H9 (cell line): ENCODE data around the gene UBR7. TPM values are rescaled to one million over a fixed set of nuclear protein-coding genes. Genes with fewer than 3 reads are reported as not detected.

ENCODE experiments used
- DNase-seq: peaks from one replicate; pipeline ENCODE4 v3.0.0-alpha.2; 2017
- H2AFZ ChIP-seq: one replicate; pipeline ENCODE4 v1.6.1; 2013; ENCODE audit warnings: mild to moderate bottlenecking, low read length, control low read depth, moderate library complexity
- H2AK5ac ChIP-seq: 2 replicates; pipeline ENCODE4 v1.6.1; 2013; ENCODE audit warnings: low read length, control low read depth, mixed read lengths; ENCODE audit not compliant: insufficient read length
- H2BK120ac ChIP-seq: one replicate; pipeline ENCODE4 v1.6.1; 2013; ENCODE audit warnings: low read depth, mild to moderate bottlenecking, low read length, control low read depth, inconsistent platforms; ENCODE audit not compliant: poor library complexity, severe bottlenecking
- H2BK12ac ChIP-seq: 2 replicates; pipeline ENCODE4 v1.6.1; 2013; ENCODE audit warnings: low read length, control low read depth, mixed read lengths, low read depth; ENCODE audit not compliant: insufficient read length
- H2BK15ac ChIP-seq: 2 replicates; pipeline ENCODE4 v1.6.1; 2013; ENCODE audit warnings: low read depth, low read length, control low read depth
- H2BK20ac ChIP-seq: one replicate; pipeline ENCODE4 v1.6.1; 2013; ENCODE audit warnings: low read depth, mild to moderate bottlenecking, low read length, control low read depth, inconsistent platforms; ENCODE audit not compliant: poor library complexity, severe bottlenecking
- H2BK5ac ChIP-seq: 2 replicates; pipeline ENCODE4 v1.6.1; 2013; ENCODE audit warnings: low read length, control low read depth, mixed read lengths; ENCODE audit not compliant: insufficient read length
- H3K14ac ChIP-seq: 2 replicates; pipeline ENCODE4 v1.6.1; 2013; ENCODE audit warnings: low read length, control low read depth; ENCODE audit not compliant: insufficient read depth
- H3K18ac ChIP-seq: 2 replicates; pipeline ENCODE4 v1.6.1; 2013; ENCODE audit warnings: low read depth, mild to moderate bottlenecking, mixed read lengths, low read length, control low read depth; ENCODE audit not compliant: insufficient read length
- H3K23ac ChIP-seq: 2 replicates; pipeline ENCODE4 v1.6.1; 2013; ENCODE audit warnings: low read length, control low read depth, mixed read lengths, low read depth; ENCODE audit not compliant: insufficient read length
- H3K23me2 ChIP-seq: 2 replicates; pipeline ENCODE4 v1.6.1; 2013; ENCODE audit warnings: low read depth, mild to moderate bottlenecking, mixed read lengths, low read length, control low read depth; ENCODE audit not compliant: insufficient read length, poor library complexity, severe bottlenecking
- H3K27ac ChIP-seq: 2 replicates; pipeline ENCODE4 v1.5.1; 2013; ENCODE audit warnings: low read length, control low read depth, mixed read lengths, low read depth; ENCODE audit not compliant: insufficient read length
- H3K27me3 ChIP-seq: 2 replicates; pipeline ENCODE4 v1.6.1; 2013; ENCODE audit warnings: low read length, control low read depth, inconsistent platforms; ENCODE audit not compliant: insufficient read depth
- H3K4ac ChIP-seq: 2 replicates; pipeline ENCODE4 v1.6.1; 2013; ENCODE audit warnings: low read depth, mild to moderate bottlenecking, control low read depth, inconsistent platforms, low read length, moderate library complexity
- H3K4me1 ChIP-seq: 2 replicates; pipeline ENCODE4 v1.6.1; 2013; ENCODE audit warnings: low read length, control low read depth, inconsistent platforms; ENCODE audit not compliant: insufficient read depth
- H3K4me2 ChIP-seq: 2 replicates; pipeline ENCODE4 v1.6.1; 2013; ENCODE audit warnings: low read length, control low read depth, mixed read lengths; ENCODE audit not compliant: insufficient read length, insufficient read depth
- H3K56ac ChIP-seq: 2 replicates; pipeline ENCODE4 v1.6.1; 2013; ENCODE audit warnings: low read depth, mild to moderate bottlenecking, mixed read lengths, low read length, control low read depth; ENCODE audit not compliant: insufficient read length
- H3K79me1 ChIP-seq: 2 replicates; pipeline ENCODE4 v1.6.1; 2013; ENCODE audit warnings: low read depth, mild to moderate bottlenecking, moderate library complexity, low read length, control low read depth, inconsistent platforms; ENCODE audit not compliant: insufficient read depth, poor library complexity, severe bottlenecking
- H3K79me2 ChIP-seq: 2 replicates; pipeline ENCODE4 v1.6.1; 2013; ENCODE audit warnings: low read length, control low read depth, inconsistent platforms; ENCODE audit not compliant: insufficient read depth
- H3K9ac ChIP-seq: 2 replicates; pipeline ENCODE4 v1.6.1; 2013; ENCODE audit warnings: low read length, control low read depth, mixed read lengths; ENCODE audit not compliant: insufficient read length; ENCODE audit errors: extremely low read depth
- H3K9me3 ChIP-seq: one replicate; pipeline ENCODE4 v1.6.1; 2013; ENCODE audit warnings: low read depth, low read length, inconsistent platforms; ENCODE audit not compliant: control insufficient read depth
- H3T11ph ChIP-seq: one replicate; pipeline ENCODE4 v1.6.1; 2013; ENCODE audit warnings: mild to moderate bottlenecking, low read length, control low read depth, inconsistent platforms
- H4K20me1 ChIP-seq: one replicate; pipeline ENCODE4 v1.6.1; 2013; ENCODE audit not compliant: control insufficient read depth, insufficient read length, insufficient read depth
- H4K5ac ChIP-seq: 2 replicates; pipeline ENCODE4 v1.6.1; 2013; ENCODE audit warnings: low read depth, mild to moderate bottlenecking, mixed read lengths, low read length, control low read depth; ENCODE audit not compliant: insufficient read length
- H4K8ac ChIP-seq: replicated peaks from 2 replicates; pipeline ENCODE4 v1.6.1; 2013; ENCODE audit warnings: low read length, control low read depth, mixed read lengths, low read depth; ENCODE audit not compliant: insufficient read length
- H4K91ac ChIP-seq: 2 replicates; pipeline ENCODE4 v1.6.1; 2013; ENCODE audit warnings: low read depth, mild to moderate bottlenecking, moderate library complexity, mixed read lengths, low read length, control low read depth; ENCODE audit not compliant: insufficient read length
- H3K27ac Mint-ChIP-seq, 3 experiments: 2 replicates in 2 of 3; 3 replicates in 1 of 3; pipeline ENCODE4 v1.8.0; 2020 to 2021; ENCODE audit warnings: mixed read lengths in 3 of 3, mild to moderate bottlenecking in 1 of 3, moderate library complexity in 1 of 3
- H3K27me3 Mint-ChIP-seq: 2 replicates; pipeline ENCODE4 v1.8.0; 2021; ENCODE audit warnings: low read depth, mild to moderate bottlenecking, moderate library complexity, mixed read lengths
- H3K36me3 Mint-ChIP-seq, 3 experiments: 2 replicates in 2 of 3; 3 replicates in 1 of 3; pipeline ENCODE4 v1.8.0; 2020 to 2021; ENCODE audit warnings: low read depth in 3 of 3, mixed read lengths in 3 of 3; ENCODE audit not compliant: insufficient read depth in 1 of 3
- H3K4me1 Mint-ChIP-seq, 2 experiments: 2 replicates each; pipeline ENCODE4 v1.8.0; 2020; ENCODE audit warnings: mixed read lengths in 2 of 2
- H3K4me3 Mint-ChIP-seq, 2 experiments: 2 replicates in 1 of 2; 3 replicates in 1 of 2; pipeline ENCODE4 v1.8.0; 2020 to 2021; ENCODE audit warnings: mild to moderate bottlenecking in 2 of 2, mixed read lengths in 2 of 2, moderate library complexity in 1 of 2
- H3K9me3 Mint-ChIP-seq, 2 experiments: 2 replicates in 1 of 2; 3 replicates in 1 of 2; pipeline ENCODE4 v1.8.0; 2020; ENCODE audit warnings: mild to moderate bottlenecking in 2 of 2, mixed read lengths in 2 of 2, moderate library complexity in 1 of 2
- WGBS: extraction: QIAGEN DNeasy Blood & Tissue Kit; methylation state at CpG from one replicate; pipeline ENCODE4 v1.1.7; 2013; ENCODE audit warnings: missing lambda C conversion rate, low lambda C conversion rate, mixed read lengths; ENCODE audit not compliant: insufficient read length; ENCODE audit errors: extremely low coverage; 5-methylcytosine and 5-hydroxymethylcytosine counted together
- total RNA-seq: library from RNA; stranded (reverse); gene quantifications from 2 replicates; pipeline ENCODE4 v1.2.1, GENCODE V29; 2021
- TF ChIP-seq, protein P1 (sequence below): fragments of 200-600 bp; sonication (generic); conservative IDR thresholded peaks from 3 replicates; pipeline ENCODE4 v1.8.0; 2021; ENCODE audit warnings: antibody characterized with exemption, mild to moderate bottlenecking

The UBR7 gene
- total RNA-seq, 1 experiment from 2014 or later, result 28.4 TPM

DNA sequence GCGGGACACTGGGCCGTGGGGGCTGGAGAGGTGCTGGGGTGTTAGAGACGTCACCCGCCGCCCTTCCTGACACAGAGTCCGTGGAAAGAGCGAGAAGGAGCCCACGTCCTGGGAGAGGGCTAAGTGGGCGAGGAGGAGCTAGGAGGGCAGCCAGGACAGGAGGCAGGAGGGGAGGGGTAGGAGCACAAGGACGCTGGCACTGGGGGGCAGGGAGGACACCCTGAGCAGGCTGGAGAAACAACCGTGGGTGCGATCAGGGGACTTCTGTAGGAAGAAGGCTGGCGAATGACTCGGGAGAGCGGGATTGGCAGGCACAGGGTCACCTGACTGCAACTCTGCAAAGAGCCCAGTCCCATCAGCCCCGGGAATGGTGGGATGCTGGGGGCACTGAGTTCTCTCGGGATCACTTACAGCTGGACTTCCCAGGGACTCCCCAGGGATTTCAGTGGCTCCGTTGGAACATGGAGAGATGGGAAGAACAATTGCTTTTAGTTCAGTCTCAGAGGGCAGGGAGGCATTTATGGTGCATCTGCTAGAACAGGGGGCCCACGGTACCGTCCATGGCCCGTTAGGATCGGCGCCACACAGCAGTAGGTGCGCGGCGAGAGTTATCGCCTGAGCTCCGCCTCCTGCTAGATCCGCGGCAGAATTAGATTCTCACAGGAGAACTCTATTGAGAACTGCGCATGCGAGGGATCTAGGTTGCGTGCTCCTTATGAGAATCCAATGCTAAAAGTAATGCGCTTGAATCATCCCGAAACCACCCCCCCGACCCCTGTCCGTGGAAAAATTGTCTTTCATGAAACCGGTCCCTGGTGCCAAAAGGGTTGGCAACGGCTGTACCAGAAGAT is 24.3 kb downstream of the UBR7 start:
- Histone ChIP-seq H4K20me1 (no peaks in the 10 kb centered on the region), H3K56ac (no peak overlapping the region), H3K79me2 (no peaks in the 10 kb centered on the region), H4K91ac (no peak overlapping the region), H3K4me1 (no peaks in the 10 kb centered on the region), H4K5ac (no peak overlapping the region), H3K79me1 (no peaks in the 10 kb centered on the region), H3K27ac (no peak overlapping the region), H3K18ac (no peak overlapping the region), H2BK120ac (no peak overlapping the region), H2BK20ac (no peak overlapping the region), H2AFZ (no peak overlapping the region), H3K14ac (no peak overlapping the region; the same call in 1 of the 2 replicates), H3K9ac (no peak overlapping the region), H3T11ph (no peak overlapping the region), H3K4ac (no peak overlapping the region), H3K9me3 (no peaks in the 10 kb centered on the region), H2BK15ac (no peak overlapping the region), H3K23ac (no peak overlapping the region), H2AK5ac (no peak overlapping the region), H3K4me2 (no peak overlapping the region), H4K8ac (no peak overlapping the region), H3K27me3 (no peaks in the 10 kb centered on the region), H2BK5ac (no peak overlapping the region), H2BK12ac (no peak overlapping the region), H3K23me2 (no peaks in the 10 kb centered on the region)
- H3K27me3 Mint-ChIP-seq, result no peaks in the 10 kb centered on the region
- TF ChIP-seq, protein P1, sequence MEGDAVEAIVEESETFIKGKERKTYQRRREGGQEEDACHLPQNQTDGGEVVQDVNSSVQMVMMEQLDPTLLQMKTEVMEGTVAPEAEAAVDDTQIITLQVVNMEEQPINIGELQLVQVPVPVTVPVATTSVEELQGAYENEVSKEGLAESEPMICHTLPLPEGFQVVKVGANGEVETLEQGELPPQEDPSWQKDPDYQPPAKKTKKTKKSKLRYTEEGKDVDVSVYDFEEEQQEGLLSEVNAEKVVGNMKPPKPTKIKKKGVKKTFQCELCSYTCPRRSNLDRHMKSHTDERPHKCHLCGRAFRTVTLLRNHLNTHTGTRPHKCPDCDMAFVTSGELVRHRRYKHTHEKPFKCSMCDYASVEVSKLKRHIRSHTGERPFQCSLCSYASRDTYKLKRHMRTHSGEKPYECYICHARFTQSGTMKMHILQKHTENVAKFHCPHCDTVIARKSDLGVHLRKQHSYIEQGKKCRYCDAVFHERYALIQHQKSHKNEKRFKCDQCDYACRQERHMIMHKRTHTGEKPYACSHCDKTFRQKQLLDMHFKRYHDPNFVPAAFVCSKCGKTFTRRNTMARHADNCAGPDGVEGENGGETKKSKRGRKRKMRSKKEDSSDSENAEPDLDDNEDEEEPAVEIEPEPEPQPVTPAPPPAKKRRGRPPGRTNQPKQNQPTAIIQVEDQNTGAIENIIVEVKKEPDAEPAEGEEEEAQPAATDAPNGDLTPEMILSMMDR, result no peak
- peak overlapping the region in 1 of 3 experiments; percentile 81; a peak in 2 of 7 replicates for H3K27ac Mint-ChIP-seq
- H3K9me3 Mint-ChIP-seq, result no peaks in the 10 kb centered on the region
- no CpG with 5 or more reads among the region's 39 CpGs for WGBS
- H3K4me3 Mint-ChIP-seq, result no peak overlapping the region
- H3K36me3 Mint-ChIP-seq, result peaks cover 11 to 25% (median 19%) of the 10 kb centered on the region in 3 experiments; a peak in 6 of 7 replicates
- peaks cover 2 to 8% of the 10 kb centered on the region in 2 experiments; a peak in 3 of 4 replicates for H3K4me1 Mint-ChIP-seq
- no peak for DNase-seq
